Measurements from ENCODE around the gene CUEDC1. TPM values are rescaled to one million over a fixed set of nuclear protein-coding genes. Genes with fewer than 3 reads are reported as not detected.
A peak's percentile ranks its signal among the peaks of the same experiment; 100 is the strongest.

The CUEDC1 gene
- total RNA-seq, 3 donors from 2014 or later, result 23.5 to 46.8 (median 23.6) TPM

GRCh38 chr17:57999496-58000017 lies 44.3 kb upstream of the CUEDC1 start:
- no peaks in the 10 kb centered on the region for H3K9me3 ChIP-seq
- peak; percentile 72 for ATAC-seq
- intact Hi-C loops (cut with DNase I, micrococcal nuclease), result loop anchor here (5.0 to 10.0 kb wide), 2 partner anchors 115 to 142 kb away; no protein-coding TSS in a partner anchor
- no peak overlapping the region for H3K4me3 ChIP-seq
- peaks cover 14% of the 10 kb centered on the region for H3K4me1 ChIP-seq (ENCODE audit: low read depth)
- peak; percentile 60 for TF ChIP-seq CTCF (IDR thresholded peaks at IDR 0.05)
- DNase-seq, result no peak
- no peaks in the 10 kb centered on the region for H3K36me3 ChIP-seq (ENCODE audit: low read depth)

GRCh38 chr17:57999010-57999495 lies 43.8 kb upstream of the CUEDC1 start:
- Histone ChIP-seq H3K4me3 (no peak overlapping the region), H3K4me1 (ENCODE audit: low read depth) (peaks cover 12% of the 10 kb centered on the region), H3K9me3 (no peaks in the 10 kb centered on the region), H3K36me3 (ENCODE audit: low read depth) (no peaks in the 10 kb centered on the region)
- intact Hi-C loops (cut with DNase I, micrococcal nuclease), result loop anchor here (5.0 kb wide), 1 partner anchor 142 kb away; no protein-coding TSS in a partner anchor
- TF ChIP-seq CTCF (IDR thresholded peaks at IDR 0.05), result no peak
- ATAC-seq (no peak), DNase-seq (no peak)

- Histone ChIP-seq H3K4me1 (ENCODE audit: low read depth) (no peaks in the 10 kb centered on the region), H3K4me3 (no peak overlapping the region), H3K36me3 (ENCODE audit: low read depth) (no peaks in the 10 kb centered on the region), H3K9me3 (no peaks in the 10 kb centered on the region)
- no peak for ATAC-seq
- DNase-seq, result no peak
- intact Hi-C loops (cut with DNase I, micrococcal nuclease), result loop anchor here (5.0 kb wide), 1 partner anchor 140 kb away; no protein-coding TSS in a partner anchor
- TF ChIP-seq CTCF (IDR thresholded peaks at IDR 0.05), result no peak
Observed at GRCh38 chr17:57997085-57997809, 42.0 kb upstream of the CUEDC1 start.

GRCh38 chr17:57995076-57995956 lies 40.1 kb upstream of the CUEDC1 start:
- H3K4me3 ChIP-seq, result no peak overlapping the region
- no peaks in the 10 kb centered on the region for H3K36me3 ChIP-seq (ENCODE audit: low read depth)
- TF ChIP-seq CTCF (IDR thresholded peaks at IDR 0.05), result peak; percentile 25
- peak in 2 of 3 donors; percentile 41 to 70 for DNase-seq
- intact Hi-C loops (cut with DNase I, micrococcal nuclease), result loop anchor here (5.0 kb wide), 1 partner anchor 138 kb away; no protein-coding TSS in a partner anchor
- H3K4me1 ChIP-seq (ENCODE audit: low read depth), result no peaks in the 10 kb centered on the region
- ATAC-seq, result peak; percentile 94
- H3K9me3 ChIP-seq, result no peaks in the 10 kb centered on the region

- no peaks in the 10 kb centered on the region for H3K36me3 ChIP-seq (ENCODE audit: low read depth)
- H3K4me3 ChIP-seq, result no peak overlapping the region
- no peaks in the 10 kb centered on the region for H3K4me1 ChIP-seq (ENCODE audit: low read depth)
- no peak for ATAC-seq
- H3K9me3 ChIP-seq, result no peaks in the 10 kb centered on the region
- DNase-seq, result no peak
- TF ChIP-seq CTCF (IDR thresholded peaks at IDR 0.05), result no peak
- intact Hi-C loops (cut with DNase I, micrococcal nuclease), result no loop called here
Observed at GRCh38 chr17:57994436-57994835, 39.2 kb upstream of the CUEDC1 start.

All from mucosa of descending colon (tissue), 3 donors.